COLO668 (cell line): ENCODE data around the gene WDFY2.

Experiments
- DNase-seq: peaks from one replicate; lab custom pipeline; 2025; ENCODE audit not compliant: unreplicated experiment; lab: John Stamatoyannopoulos, UW

WDFY2 gene

GRCh38 chr13:51697855-51698254, 113.6 kb downstream of the WDFY2 start:
- DNase-seq: no peak

- DNase-seq: no peak
Measured at GRCh38 chr13:51698352-51698751, 114.1 kb downstream of the WDFY2 start.

DNA sequence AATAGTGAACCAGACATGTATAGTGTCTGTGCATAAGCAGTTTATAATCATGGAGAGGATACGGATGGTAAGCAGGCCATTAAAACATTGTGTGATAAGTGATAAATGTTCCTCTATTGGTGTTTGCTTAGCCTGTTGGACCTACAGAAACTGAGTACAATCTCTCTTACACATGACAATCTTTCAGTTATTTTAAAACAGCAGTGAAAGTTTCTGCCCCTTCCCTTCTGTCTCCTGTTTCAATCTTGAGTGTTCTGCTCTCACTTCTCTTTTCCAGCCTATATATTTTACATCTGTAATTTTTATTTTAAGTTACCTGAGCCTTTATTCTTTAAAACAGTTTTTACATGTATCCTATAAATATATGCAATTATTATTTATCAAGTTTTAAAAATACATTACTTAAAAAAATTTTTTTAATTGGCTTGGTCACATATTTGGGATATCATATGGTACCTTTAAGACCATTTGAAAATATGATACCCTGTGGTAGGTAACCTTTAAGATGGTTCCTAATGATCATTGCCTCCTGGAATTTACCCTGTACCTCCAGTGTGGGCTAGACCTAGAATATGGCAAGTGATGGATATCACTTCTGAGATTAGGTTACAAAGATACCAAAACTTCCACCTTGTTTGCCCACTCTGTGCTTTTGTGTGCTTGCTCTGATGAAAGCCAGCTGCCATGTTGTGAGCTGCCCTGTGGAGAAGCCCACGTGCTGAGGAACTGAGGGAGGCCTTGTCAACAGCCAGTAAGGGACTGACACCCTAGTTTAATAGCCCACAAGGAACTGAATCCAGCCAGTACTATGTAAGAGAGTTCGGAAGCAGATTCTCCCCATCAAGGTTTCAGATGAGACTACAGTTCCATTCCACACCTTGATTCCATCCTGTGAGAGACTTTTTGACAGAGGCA, 120.4 kb downstream of the WDFY2 start:
- no peak for DNase-seq

DNA sequence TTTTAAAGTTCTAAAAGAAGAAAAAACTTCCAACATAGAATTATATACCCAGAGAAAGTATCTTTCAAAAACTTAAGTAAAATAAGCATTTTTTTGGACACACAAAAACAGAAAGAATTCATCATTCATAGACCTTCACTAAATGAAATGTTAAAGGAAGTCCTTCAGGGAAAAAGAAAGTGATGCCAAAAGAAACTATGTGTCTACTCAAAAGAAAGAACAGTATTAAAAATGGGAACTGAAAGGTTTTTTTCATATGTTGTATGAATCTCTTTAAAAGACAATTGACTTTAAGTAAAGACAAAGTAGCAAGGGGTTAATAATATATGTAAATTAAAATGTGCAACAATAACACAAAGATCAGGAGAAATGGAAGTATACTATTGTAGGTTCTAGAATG, 123.2 kb downstream of the WDFY2 start:
- no peak for DNase-seq

- DNase-seq: no peak
Measured at GRCh38 chr13:51713807-51714206, 129.5 kb downstream of the WDFY2 start.

- DNase-seq: no peak
Measured at GRCh38 chr13:51714663-51715168, 130.5 kb downstream of the WDFY2 start.

GRCh38 chr13:51715613-51716012, 131.4 kb downstream of the WDFY2 start:
- no peak for DNase-seq

- no peak for DNase-seq
Measured at GRCh38 chr13:51717786-51718398, 133.6 kb downstream of the WDFY2 start.

- no peak for DNase-seq
Measured at GRCh38 chr13:51719394-51719793, 135.1 kb downstream of the WDFY2 start.

GRCh38 chr13:51721496-51721895, 137.2 kb downstream of the WDFY2 start:
- no peak for DNase-seq

GRCh38 chr13:51723529-51723928, 139.3 kb downstream of the WDFY2 start:
- DNase-seq: no peak

- DNase-seq: no peak
Measured at GRCh38 chr13:51724721-51725120, 140.5 kb downstream of the WDFY2 start.

DNA sequence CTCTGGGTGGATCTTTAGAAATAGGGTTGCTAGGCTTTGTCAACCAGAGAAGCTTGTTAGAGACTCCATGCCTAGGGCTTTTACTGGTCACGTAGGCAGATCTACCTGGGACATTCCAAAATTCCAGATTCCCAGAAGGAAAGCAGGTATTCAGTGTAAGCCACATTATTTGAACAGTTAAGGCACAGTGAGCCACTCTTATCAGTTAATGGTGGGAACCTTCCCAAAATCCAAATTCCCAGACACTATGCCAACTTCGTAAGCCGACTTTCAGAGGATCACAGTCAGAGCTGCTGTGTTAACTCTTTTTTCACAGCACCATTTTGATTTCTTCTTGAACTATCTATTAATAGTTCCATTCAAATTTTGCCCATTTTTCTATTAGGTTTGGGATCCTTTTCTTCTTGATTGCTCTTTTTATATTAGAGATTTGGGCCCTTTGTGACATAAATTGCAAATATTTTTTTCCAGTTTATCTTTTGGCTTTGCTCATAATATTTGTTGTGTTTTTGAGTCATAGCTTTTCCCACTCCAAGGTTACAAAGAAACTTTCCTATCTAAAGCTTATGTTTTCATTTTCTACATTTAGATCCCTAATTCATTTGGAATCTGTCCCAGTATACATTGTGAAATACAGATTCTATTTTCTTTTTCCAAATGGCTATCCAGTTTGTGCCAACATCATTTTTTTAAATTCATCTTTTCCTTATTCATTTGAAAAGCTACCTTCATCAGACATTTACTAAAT, 142.4 kb downstream of the WDFY2 start:
- DNase-seq: no peak

DNA sequence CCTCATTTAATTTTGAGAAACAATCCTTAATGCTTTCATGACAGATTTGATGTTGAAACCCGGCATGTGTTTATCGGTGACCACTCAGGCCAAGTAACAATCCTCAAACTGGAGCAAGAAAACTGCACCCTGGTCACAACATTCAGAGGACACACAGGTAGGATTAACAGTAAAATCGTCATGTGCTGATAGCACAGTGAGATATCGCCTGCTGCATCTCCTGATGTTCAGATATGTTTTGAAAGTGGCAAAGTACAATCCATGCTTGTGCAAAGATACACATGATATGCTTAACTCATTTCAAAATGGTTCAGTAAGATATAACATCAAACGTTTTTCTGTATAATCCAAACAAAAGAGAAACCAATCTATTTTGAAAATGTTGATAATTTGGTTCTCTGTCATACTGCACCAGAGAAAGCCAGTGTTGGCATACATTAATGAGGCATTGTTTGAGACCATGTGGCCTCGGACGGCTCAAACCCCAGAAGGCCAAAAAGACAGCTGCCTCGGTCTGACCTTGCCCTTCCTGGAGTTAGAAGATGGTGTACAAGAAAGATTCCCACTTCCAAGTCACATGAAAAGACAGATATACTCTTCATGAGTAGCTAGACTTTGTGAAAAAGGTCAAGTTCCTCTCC, 143.5 kb downstream of the WDFY2 start:
- no peak for DNase-seq

DNA sequence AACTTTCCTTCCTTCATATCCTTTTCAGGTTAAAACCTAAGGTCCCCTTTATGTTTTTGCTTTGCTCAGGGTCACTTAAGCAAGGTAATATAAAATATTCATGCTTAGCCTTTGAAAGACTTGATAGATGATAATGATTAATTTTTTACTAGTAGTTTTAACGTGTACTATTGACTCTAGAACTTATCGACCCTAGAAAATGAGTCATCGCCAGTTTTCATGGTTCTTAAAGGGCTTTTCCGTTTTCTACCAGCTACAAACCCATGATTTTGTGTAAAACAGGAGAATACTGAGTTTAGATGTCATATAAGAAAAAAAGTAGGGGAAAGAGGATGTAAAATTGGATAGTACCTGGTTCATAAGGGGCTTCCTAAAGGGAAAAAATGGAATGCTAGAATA, 144.0 kb downstream of the WDFY2 start:
- no peak for DNase-seq

DNA sequence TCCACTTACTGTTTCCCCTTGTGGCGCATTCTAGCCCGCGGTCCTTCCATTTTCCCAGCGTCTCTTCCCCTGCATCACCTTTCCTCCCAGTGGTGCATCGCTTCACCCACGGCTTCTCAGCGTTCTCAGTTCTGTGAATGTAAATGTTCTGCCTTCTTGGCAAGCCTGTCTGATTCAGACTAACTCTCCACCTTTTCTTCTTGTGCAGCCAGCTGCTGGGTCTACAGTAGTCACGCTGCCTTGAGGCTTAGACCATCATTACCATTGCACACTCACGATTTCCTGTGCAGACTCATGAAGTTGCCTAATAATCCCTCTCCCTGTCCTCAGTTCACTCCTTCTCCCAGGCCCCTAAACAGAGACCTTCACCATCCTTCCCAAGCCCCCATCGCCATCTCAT, 144.7 kb downstream of the WDFY2 start:
- no peak for DNase-seq

- no peak for DNase-seq
Measured at GRCh38 chr13:51729866-51730553, 145.7 kb downstream of the WDFY2 start.

GRCh38 chr13:51730927-51731326, 146.7 kb downstream of the WDFY2 start:
- no peak for DNase-seq

DNA sequence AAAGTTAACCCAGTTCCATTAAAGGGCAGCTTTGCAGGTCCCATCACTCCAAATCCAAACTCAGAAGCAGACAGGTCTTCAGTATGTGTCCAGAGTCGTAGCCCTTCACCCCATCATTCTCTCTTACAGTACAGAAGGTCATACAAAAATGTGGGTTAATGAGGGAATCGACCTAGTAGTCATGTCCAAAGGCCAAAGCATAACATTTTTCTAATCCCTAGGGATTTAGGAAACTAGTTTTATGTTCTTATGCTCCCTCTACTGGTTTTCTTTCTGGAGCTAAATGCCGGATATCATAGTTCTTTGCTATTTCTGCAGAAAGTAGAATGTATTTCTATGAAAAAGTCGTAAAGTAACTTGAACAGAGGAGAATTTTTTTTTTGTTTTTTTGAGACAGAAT, 147.5 kb downstream of the WDFY2 start:
- no peak for DNase-seq
